Effector memory CD4-positive, alpha-beta T cell (primary cell): ENCODE data around the gene POR.

Experiments used
- DNase-seq, 3 donors: peaks; one replicate each; pipeline ENCODE4 v3.0.0-alpha.2; 2020
- H3K27ac ChIP-seq: 2 replicates; pipeline ENCODE4 v1.7.0; 2013; ENCODE audit warnings: mild to moderate bottlenecking, low read length, moderate library complexity; ENCODE audit not compliant: insufficient read depth, poor library complexity, severe bottlenecking
- H3K27me3 ChIP-seq: replicated peaks from 2 replicates; pipeline ENCODE4 v1.7.0; 2013; ENCODE audit warnings: mild to moderate bottlenecking, low read length; ENCODE audit not compliant: insufficient read depth, control insufficient read depth, poor library complexity, severe bottlenecking
- H3K36me3 ChIP-seq: 2 replicates; pipeline ENCODE4 v1.7.0; 2013; ENCODE audit warnings: mild to moderate bottlenecking, low read length, moderate library complexity; ENCODE audit not compliant: control insufficient read depth, insufficient read depth
- H3K4me1 ChIP-seq: 2 replicates; pipeline ENCODE4 v1.7.0; 2013; ENCODE audit warnings: low read length, mild to moderate bottlenecking; ENCODE audit not compliant: control insufficient read depth, insufficient read depth, poor library complexity, severe bottlenecking
- H3K4me3 ChIP-seq: 2 replicates; pipeline ENCODE4 v1.7.0; 2013; ENCODE audit warnings: low read length, low read depth, mild to moderate bottlenecking; ENCODE audit not compliant: insufficient read depth, poor library complexity, severe bottlenecking
- H3K9me3 ChIP-seq: 2 replicates; pipeline ENCODE4 v1.7.0; 2013; ENCODE audit warnings: mild to moderate bottlenecking, low read length, moderate library complexity; ENCODE audit not compliant: control insufficient read depth

POR gene

GRCh38 chr7:75931680-75932079, 16.7 kb downstream of the POR start:
- H3K36me3 ChIP-seq = no peaks in the 10 kb centered on the region
- H3K27ac ChIP-seq = no peak overlapping the region
- peaks cover 6% of the 10 kb centered on the region for H3K4me1 ChIP-seq
- no peaks in the 10 kb centered on the region for H3K27me3 ChIP-seq
- no peak overlapping the region for H3K4me3 ChIP-seq
- DNase-seq = no peak
- H3K9me3 ChIP-seq = no peaks in the 10 kb centered on the region

GRCh38 chr7:75937958-75938786, 23.2 kb downstream of the POR start:
- no peaks in the 10 kb centered on the region for H3K36me3 ChIP-seq
- H3K9me3 ChIP-seq = no peaks in the 10 kb centered on the region
- no peak for DNase-seq
- no peaks in the 10 kb centered on the region for H3K27me3 ChIP-seq
- H3K4me1 ChIP-seq = no peaks in the 10 kb centered on the region
- no peak overlapping the region for H3K27ac ChIP-seq
- no peak overlapping the region for H3K4me3 ChIP-seq

- no peak overlapping the region for H3K27ac ChIP-seq
- no peak for DNase-seq
- H3K9me3 ChIP-seq = no peaks in the 10 kb centered on the region
- no peaks in the 10 kb centered on the region for H3K4me1 ChIP-seq
- H3K36me3 ChIP-seq = no peaks in the 10 kb centered on the region
- no peaks in the 10 kb centered on the region for H3K27me3 ChIP-seq
- H3K4me3 ChIP-seq = no peak overlapping the region
Measured at GRCh38 chr7:75938921-75939320, 24.0 kb downstream of the POR start.

- no peak for DNase-seq
- H3K4me3 ChIP-seq = no peak overlapping the region
Measured at GRCh38 chr7:75943864-75944263, 28.9 kb downstream of the POR start.

GRCh38 chr7:75944507-75944906, 29.6 kb downstream of the POR start:
- DNase-seq = no peak
- no peak overlapping the region for H3K27ac ChIP-seq
- no peak overlapping the region for H3K4me3 ChIP-seq
- no peaks in the 10 kb centered on the region for H3K4me1 ChIP-seq
- H3K36me3 ChIP-seq = no peaks in the 10 kb centered on the region
- H3K27me3 ChIP-seq = no peaks in the 10 kb centered on the region
- no peaks in the 10 kb centered on the region for H3K9me3 ChIP-seq

More at GRCh38 chr7:75943864-75944263, 28.9 kb downstream of the POR start:
- Histone ChIP-seq H3K27me3 (no peaks in the 10 kb centered on the region), H3K27ac (no peak overlapping the region), H3K9me3 (no peaks in the 10 kb centered on the region), H3K4me1 (no peaks in the 10 kb centered on the region), H3K36me3 (no peaks in the 10 kb centered on the region)

- Histone ChIP-seq H3K27ac (no peak overlapping the region), H3K36me3 (no peaks in the 10 kb centered on the region), H3K4me3 (no peak overlapping the region), H3K9me3 (no peaks in the 10 kb centered on the region), H3K4me1 (no peaks in the 10 kb centered on the region), H3K27me3 (no peaks in the 10 kb centered on the region)
- DNase-seq = no peak
Measured at GRCh38 chr7:75945297-75946168, 30.6 kb downstream of the POR start.

GRCh38 chr7:75946207-75946855, 31.4 kb downstream of the POR start:
- H3K36me3 ChIP-seq = no peaks in the 10 kb centered on the region
- no peaks in the 10 kb centered on the region for H3K4me1 ChIP-seq
- no peak for DNase-seq
- no peak overlapping the region for H3K27ac ChIP-seq
- H3K27me3 ChIP-seq = no peaks in the 10 kb centered on the region
- H3K4me3 ChIP-seq = no peak overlapping the region
- H3K9me3 ChIP-seq = no peaks in the 10 kb centered on the region

- Histone ChIP-seq H3K27ac (no peak overlapping the region), H3K9me3 (no peaks in the 10 kb centered on the region), H3K4me1 (no peaks in the 10 kb centered on the region), H3K36me3 (no peaks in the 10 kb centered on the region), H3K27me3 (no peaks in the 10 kb centered on the region), H3K4me3 (no peak overlapping the region)
- DNase-seq = no peak
Measured at GRCh38 chr7:75948179-75948578, 33.2 kb downstream of the POR start.

- Histone ChIP-seq H3K9me3 (no peaks in the 10 kb centered on the region), H3K27ac (no peak overlapping the region), H3K36me3 (peaks cover 10% of the 10 kb centered on the region), H3K4me1 (no peaks in the 10 kb centered on the region), H3K4me3 (no peak overlapping the region), H3K27me3 (no peaks in the 10 kb centered on the region)
- DNase-seq = no peak
Measured at GRCh38 chr7:75950111-75950681, 35.2 kb downstream of the POR start.
